ENCODE data around the gene NWD2.

- TF ChIP-seq, protein P1, sequence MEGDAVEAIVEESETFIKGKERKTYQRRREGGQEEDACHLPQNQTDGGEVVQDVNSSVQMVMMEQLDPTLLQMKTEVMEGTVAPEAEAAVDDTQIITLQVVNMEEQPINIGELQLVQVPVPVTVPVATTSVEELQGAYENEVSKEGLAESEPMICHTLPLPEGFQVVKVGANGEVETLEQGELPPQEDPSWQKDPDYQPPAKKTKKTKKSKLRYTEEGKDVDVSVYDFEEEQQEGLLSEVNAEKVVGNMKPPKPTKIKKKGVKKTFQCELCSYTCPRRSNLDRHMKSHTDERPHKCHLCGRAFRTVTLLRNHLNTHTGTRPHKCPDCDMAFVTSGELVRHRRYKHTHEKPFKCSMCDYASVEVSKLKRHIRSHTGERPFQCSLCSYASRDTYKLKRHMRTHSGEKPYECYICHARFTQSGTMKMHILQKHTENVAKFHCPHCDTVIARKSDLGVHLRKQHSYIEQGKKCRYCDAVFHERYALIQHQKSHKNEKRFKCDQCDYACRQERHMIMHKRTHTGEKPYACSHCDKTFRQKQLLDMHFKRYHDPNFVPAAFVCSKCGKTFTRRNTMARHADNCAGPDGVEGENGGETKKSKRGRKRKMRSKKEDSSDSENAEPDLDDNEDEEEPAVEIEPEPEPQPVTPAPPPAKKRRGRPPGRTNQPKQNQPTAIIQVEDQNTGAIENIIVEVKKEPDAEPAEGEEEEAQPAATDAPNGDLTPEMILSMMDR (IDR thresholded peaks at IDR 0.05 in 4 of 5, conservative IDR thresholded peaks at IDR 0.05 in 1 of 5): no peak
- TF ChIP-seq POLR2A (IDR thresholded peaks at IDR 0.05): no peak
These were observed 34.6 kb downstream of the NWD2 start for GRCh38 chr4:37279121-37279520.

Measured in gastrocnemius medialis (tissue), 4 donors.